SK-N-SH treated with all-trans-retinoic acid at 6 μM for 48 hours (cell line): ENCODE results near the gene ATP6AP1.

Experiments
- ARNTL ChIP-seq: fragments of 450-650 bp; formaldehyde crosslinking; IDR thresholded peaks from 2 replicates; pipeline ENCODE4 v1.5.0; 2020; ENCODE audit warnings: low read depth, mild to moderate bottlenecking, moderate library complexity, borderline replicate concordance
- BACH2 ChIP-seq: fragments of 250-450 bp; sonication (Bioruptor Pico); IDR thresholded peaks from 2 replicates; pipeline ENCODE4 v1.9.0; 2021; ENCODE audit warnings: mild to moderate bottlenecking, borderline replicate concordance
- PPARA ChIP-seq: fragments of 250-450 bp; sonication (Bioruptor Pico); IDR thresholded peaks from 2 replicates; pipeline ENCODE4 v1.5.0; 2020; ENCODE audit warnings: mild to moderate bottlenecking, borderline replicate concordance
- RARB ChIP-seq: fragments of 250-450 bp; sonication (Bioruptor Pico); IDR thresholded peaks from 2 replicates; pipeline ENCODE4 v1.8.0; 2021; ENCODE audit warnings: mild to moderate bottlenecking, moderate library complexity
- ZFP30 ChIP-seq: fragments of 450-650 bp; formaldehyde crosslinking; IDR thresholded peaks from 2 replicates; pipeline ENCODE4 v1.5.0; 2022; ENCODE audit warnings: mild to moderate bottlenecking, moderate library complexity
- ZNF70 ChIP-seq: fragments of 450-650 bp; formaldehyde crosslinking; IDR thresholded peaks from 2 replicates; pipeline ENCODE4 v1.5.0; 2020; ENCODE audit warnings: mild to moderate bottlenecking, moderate library complexity
- TF ChIP-seq, protein P1 (sequence below): fragments of 250-450 bp; sonication (Bioruptor Pico); IDR thresholded peaks from 2 replicates; pipeline ENCODE4 v1.5.1; 2020; ENCODE audit warnings: low read depth, mild to moderate bottlenecking, moderate library complexity
- TF ChIP-seq, protein P2 (sequence below): fragments of 250-450 bp; sonication (Bioruptor Pico); IDR thresholded peaks from 2 replicates; pipeline ENCODE4 v1.8.0; 2020; ENCODE audit warnings: mild to moderate bottlenecking, moderate library complexity, borderline replicate concordance

GRCh38 chrX:154459832-154460231 lies 31.4 kb downstream of the ATP6AP1 start:
- TF ChIP-seq, protein P1, sequence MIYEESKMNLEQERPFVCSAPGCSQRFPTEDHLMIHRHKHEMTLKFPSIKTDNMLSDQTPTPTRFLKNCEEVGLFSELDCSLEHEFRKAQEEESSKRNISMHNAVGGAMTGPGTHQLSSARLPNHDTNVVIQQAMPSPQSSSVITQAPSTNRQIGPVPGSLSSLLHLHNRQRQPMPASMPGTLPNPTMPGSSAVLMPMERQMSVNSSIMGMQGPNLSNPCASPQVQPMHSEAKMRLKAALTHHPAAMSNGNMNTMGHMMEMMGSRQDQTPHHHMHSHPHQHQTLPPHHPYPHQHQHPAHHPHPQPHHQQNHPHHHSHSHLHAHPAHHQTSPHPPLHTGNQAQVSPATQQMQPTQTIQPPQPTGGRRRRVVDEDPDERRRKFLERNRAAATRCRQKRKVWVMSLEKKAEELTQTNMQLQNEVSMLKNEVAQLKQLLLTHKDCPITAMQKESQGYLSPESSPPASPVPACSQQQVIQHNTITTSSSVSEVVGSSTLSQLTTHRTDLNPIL (CRISPR knock-in tag): no peak
- TF ChIP-seq ZNF70 (CRISPR knock-in tag) (no peak), ARNTL (CRISPR knock-in tag) (no peak), RARB (no peak), PPARA (no peak), BACH2 (no peak), ZFP30 (CRISPR knock-in tag) (no peak)
- TF ChIP-seq, protein P2, sequence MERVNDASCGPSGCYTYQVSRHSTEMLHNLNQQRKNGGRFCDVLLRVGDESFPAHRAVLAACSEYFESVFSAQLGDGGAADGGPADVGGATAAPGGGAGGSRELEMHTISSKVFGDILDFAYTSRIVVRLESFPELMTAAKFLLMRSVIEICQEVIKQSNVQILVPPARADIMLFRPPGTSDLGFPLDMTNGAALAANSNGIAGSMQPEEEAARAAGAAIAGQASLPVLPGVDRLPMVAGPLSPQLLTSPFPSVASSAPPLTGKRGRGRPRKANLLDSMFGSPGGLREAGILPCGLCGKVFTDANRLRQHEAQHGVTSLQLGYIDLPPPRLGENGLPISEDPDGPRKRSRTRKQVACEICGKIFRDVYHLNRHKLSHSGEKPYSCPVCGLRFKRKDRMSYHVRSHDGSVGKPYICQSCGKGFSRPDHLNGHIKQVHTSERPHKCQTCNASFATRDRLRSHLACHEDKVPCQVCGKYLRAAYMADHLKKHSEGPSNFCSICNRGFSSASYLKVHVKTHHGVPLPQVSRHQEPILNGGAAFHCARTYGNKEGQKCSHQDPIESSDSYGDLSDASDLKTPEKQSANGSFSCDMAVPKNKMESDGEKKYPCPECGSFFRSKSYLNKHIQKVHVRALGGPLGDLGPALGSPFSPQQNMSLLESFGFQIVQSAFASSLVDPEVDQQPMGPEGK (CRISPR knock-in tag): no peak
